ENCODE data around the gene SIRPA. TPM values are rescaled to one million over a fixed set of nuclear protein-coding genes. Genes with fewer than 3 reads are reported as not detected.

The SIRPA gene
- total RNA-seq, 4 donors from 2014 or later, result 9.0 to 46.6 (median 18.6) TPM

DNA sequence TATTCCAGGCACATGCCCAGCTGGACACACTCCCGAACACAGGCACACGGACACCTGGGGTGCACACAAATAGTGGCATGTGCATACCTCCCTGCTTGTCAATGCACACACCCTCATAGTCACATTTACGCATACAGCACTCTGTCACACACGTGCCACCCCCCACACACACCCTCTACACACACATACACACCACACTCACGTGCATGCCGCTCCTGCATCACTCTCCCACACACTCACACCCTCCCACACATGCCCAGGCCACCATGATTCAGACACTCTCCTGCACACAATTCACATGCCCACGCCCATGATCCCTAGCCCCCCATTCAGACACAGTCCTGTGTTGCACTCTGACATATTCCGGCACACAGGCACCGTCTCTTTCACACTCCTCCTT is 13.0 kb downstream of the SIRPA start:
- in situ Hi-C loops (cut with MboI; ENCODE audit: low pct_ligation_motif_present in 1 of 4, low pct_unique_long_range_greater_than_20kb in 1 of 4, low sequenced_read_pairs in 3 of 4), result no loop called here
- DNase-seq, result no peak
- intact Hi-C loops (cut with DNase I; ENCODE audit: low total_unique reads), result no loop called here
- no peaks in the 10 kb centered on the region for H3K27me3 ChIP-seq
- H3K27ac ChIP-seq, result no peak overlapping the region
- H3K4me1 ChIP-seq, result no peaks in the 10 kb centered on the region
- WGBS, 2 donors (ENCODE audit: low coverage in 1 of 2), result 85 to 94% methylated on average over 3 to 9 of the region's 9 CpGs
- no peaks in the 10 kb centered on the region for H3K36me3 ChIP-seq
- no peaks in the 10 kb centered on the region for H3K9me3 ChIP-seq
- no peak overlapping the region for H3K4me3 ChIP-seq
- TF ChIP-seq POLR2AphosphoS5 (IDR thresholded peaks at IDR 0.05) (no peak), EP300 (IDR thresholded peaks at IDR 0.05; ENCODE audit: low read depth) (no peak), POLR2A (IDR thresholded peaks at IDR 0.05) (no peak), CTCF (IDR thresholded peaks at IDR 0.05) (no peak)

GRCh38 chr20:1909097-1909496 is 13.9 kb downstream of the SIRPA start:
- no peak for DNase-seq
- WGBS, 2 donors (ENCODE audit: low coverage in 1 of 2), result 70 to 87% methylated on average over 4 of the region's 4 CpGs
- Histone ChIP-seq H3K4me1 (no peaks in the 10 kb centered on the region), H3K9me3 (no peaks in the 10 kb centered on the region), H3K4me3 (no peak overlapping the region), H3K27me3 (no peaks in the 10 kb centered on the region), H3K27ac (no peak overlapping the region), H3K36me3 (no peaks in the 10 kb centered on the region)
- intact Hi-C loops (cut with DNase I; ENCODE audit: low total_unique reads) (no loop called here), in situ Hi-C loops (cut with MboI; ENCODE audit: low pct_ligation_motif_present in 1 of 4, low pct_unique_long_range_greater_than_20kb in 1 of 4, low sequenced_read_pairs in 3 of 4) (no loop called here)
- TF ChIP-seq POLR2AphosphoS5 (IDR thresholded peaks at IDR 0.05), result no peak

DNA sequence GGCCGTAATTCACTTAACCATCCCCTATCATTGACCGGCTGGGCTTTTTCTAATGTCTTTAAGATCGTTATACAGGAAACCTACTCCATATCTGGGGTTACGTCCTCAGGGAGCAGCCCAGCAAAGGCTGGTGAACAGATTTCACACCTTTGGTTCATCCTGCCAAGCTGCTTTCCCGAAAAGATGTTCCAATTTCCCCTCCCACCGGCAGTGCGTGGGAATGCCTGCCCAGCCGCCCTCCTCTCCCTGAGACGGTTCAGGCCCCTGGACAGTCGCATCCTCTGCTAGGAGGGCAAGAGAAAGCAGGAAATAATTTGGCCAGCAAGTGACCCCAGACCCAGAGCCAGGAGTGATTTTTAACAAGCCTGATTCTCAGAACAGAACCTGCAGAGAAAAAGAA is 16.3 kb downstream of the SIRPA start:
- H3K27ac ChIP-seq, result no peak overlapping the region
- H3K9me3 ChIP-seq, result no peaks in the 10 kb centered on the region
- intact Hi-C loops (cut with DNase I; ENCODE audit: low total_unique reads), result no loop called here
- in situ Hi-C loops (cut with MboI; ENCODE audit: low pct_ligation_motif_present in 1 of 4, low pct_unique_long_range_greater_than_20kb in 1 of 4, low sequenced_read_pairs in 3 of 4), result no loop called here
- no peak for DNase-seq
- TF ChIP-seq EP300 (IDR thresholded peaks at IDR 0.05; ENCODE audit: low read depth) (no peak), POLR2A (IDR thresholded peaks at IDR 0.05) (no peak), CTCF (IDR thresholded peaks at IDR 0.05) (no peak), POLR2AphosphoS5 (IDR thresholded peaks at IDR 0.05) (no peak)
- H3K4me1 ChIP-seq, result no peaks in the 10 kb centered on the region
- 93 to 95% methylated on average over 6 to 10 of the region's 10 CpGs for WGBS, 2 donors (ENCODE audit: low coverage in 1 of 2)
- no peaks in the 10 kb centered on the region for H3K36me3 ChIP-seq
- no peaks in the 10 kb centered on the region for H3K27me3 ChIP-seq
- H3K4me3 ChIP-seq, result no peak overlapping the region

- in situ Hi-C loops (cut with MboI; ENCODE audit: low pct_ligation_motif_present in 1 of 4, low pct_unique_long_range_greater_than_20kb in 1 of 4, low sequenced_read_pairs in 3 of 4), result no loop called here
- intact Hi-C loops (cut with DNase I; ENCODE audit: low total_unique reads), result no loop called here
- 90 to 92% methylated on average over 4 to 12 of the region's 12 CpGs for WGBS, 2 donors (ENCODE audit: low coverage in 1 of 2)
These were observed 16.8 kb downstream of the SIRPA start for GRCh38 chr20:1912053-1912452.

More at GRCh38 chr20:1912053-1912452, 16.8 kb downstream of the SIRPA start:
- no peaks in the 10 kb centered on the region for H3K36me3 ChIP-seq
- no peak overlapping the region for H3K27ac ChIP-seq
- TF ChIP-seq POLR2A (IDR thresholded peaks at IDR 0.05) (no peak), CTCF (IDR thresholded peaks at IDR 0.05) (no peak), EP300 (IDR thresholded peaks at IDR 0.05; ENCODE audit: low read depth) (no peak), POLR2AphosphoS5 (IDR thresholded peaks at IDR 0.05) (no peak)
- no peaks in the 10 kb centered on the region for H3K4me1 ChIP-seq
- no peak for DNase-seq
- no peaks in the 10 kb centered on the region for H3K9me3 ChIP-seq
- no peak overlapping the region for H3K4me3 ChIP-seq
- no peaks in the 10 kb centered on the region for H3K27me3 ChIP-seq

All from transverse colon (tissue), 4 donors.